ENCODE measurements around the gene TDRD9. TPM values are rescaled to one million over a fixed set of nuclear protein-coding genes. Genes with fewer than 3 reads are reported as not detected.
"Not testable (repeated sequence)": the region's sequence is repeated elsewhere in the genome, so short reads cannot be mapped to it uniquely, and the experiment has no call there.

Gene TDRD9
- polyA plus RNA-seq, 3 donors: 2.4 to 3.6 (median 2.7) TPM

- DNase-seq (ENCODE audit: low read depth in 3 of 3, low spot score in 2 of 3): not testable (repeated sequence)
Observed at GRCh38 chr14:103980623-103981238, 52.5 kb downstream of the TDRD9 start.

DNA sequence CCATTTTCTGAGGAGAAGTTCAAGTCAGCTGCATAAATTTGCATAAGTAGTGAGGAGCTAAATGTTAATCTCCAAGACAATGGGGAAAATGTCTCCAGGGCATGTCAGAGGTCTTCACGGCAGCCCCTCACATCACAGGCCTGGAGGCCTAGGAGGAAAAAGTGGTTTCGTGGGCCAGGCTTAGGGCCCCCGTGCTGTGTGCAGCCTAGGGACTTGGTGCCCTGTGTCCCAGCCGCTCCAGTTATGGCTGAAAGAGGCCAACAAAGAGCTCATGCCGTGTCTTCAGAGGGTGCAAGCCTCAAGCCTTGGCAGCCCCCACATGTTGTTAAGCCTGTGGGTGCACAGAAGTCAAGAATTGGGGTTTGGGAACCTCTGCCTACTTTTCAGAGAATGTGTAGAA, 55.9 kb downstream of the TDRD9 start:
- DNase-seq (ENCODE audit: low read depth in 3 of 3, low spot score in 2 of 3): no peak

DNA sequence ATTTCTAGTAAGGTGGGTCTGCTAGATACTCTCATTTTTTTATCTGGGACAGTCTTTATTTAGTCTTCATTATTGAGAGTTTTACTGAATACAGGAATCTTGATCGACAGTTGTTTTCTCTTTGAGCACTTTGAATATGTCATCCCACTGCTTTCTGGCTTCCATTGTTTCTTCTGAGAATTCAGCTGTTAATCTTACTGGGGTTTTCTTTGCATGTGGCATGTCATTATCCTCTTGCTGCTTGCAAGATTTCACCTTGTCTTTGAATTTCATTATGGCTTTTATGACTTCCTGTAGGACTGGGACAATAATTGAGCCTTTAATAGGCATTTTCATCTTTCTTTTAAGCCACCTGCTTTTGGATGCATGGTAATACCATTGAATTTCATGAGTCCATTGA, 60.8 kb downstream of the TDRD9 start:
- DNase-seq (ENCODE audit: low read depth in 3 of 3, low spot score in 2 of 3): no peak

DNA sequence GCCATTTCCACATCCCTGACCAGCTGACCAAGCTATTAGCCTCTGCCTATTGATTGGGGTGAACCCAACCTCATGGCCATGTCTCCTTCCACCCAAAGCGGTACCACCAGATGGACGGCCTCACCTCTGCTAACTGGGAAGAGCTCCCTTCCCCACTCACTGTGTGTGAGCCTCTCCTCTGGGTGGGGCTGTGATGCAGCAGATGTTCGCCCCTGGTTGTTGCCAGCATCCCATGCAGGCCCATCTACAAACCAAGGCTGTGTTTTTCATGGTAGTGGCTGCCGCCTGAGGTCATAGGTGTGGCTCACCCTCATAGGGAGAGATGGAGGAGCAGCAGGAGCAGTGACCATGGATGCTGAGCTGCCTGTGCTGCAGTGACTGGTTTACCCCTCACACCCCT, 61.7 kb downstream of the TDRD9 start:
- no peak for DNase-seq (ENCODE audit: low read depth in 3 of 3, low spot score in 2 of 3)

DNA sequence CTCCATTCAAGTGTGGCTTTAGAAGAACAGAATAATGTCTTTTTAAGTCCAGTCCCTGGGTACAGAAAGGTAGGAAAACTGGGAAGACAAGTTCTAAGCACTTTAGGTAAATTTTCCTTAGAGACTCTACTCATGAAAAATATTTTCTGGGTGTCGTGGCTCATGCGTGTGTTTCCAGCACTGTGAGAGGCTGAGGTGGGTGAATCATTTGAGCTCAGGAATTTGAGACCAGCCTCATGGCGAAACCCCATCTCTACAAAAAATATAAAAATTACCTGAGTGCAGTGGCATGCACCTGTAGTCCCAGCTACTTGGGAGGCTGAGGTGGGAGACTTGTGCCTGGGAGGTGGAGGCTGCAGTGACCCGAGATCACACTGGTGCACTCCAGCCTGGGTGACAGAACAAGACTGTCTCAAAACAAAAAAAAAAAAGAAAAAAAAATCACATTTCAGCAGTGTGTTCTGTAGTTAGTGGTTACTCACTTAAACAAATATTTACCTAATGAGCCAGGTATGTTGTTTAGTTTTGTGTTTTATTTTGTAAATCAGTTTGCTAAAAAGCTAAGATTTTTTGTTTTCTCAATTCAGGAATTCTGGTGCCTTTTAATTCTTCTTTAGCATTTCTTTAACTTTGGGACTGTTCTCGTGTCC, 66.4 kb downstream of the TDRD9 start:
- no peak for DNase-seq (ENCODE audit: low read depth in 3 of 3, low spot score in 2 of 3)

- no peak for DNase-seq (ENCODE audit: low read depth in 3 of 3, low spot score in 2 of 3)
Observed at GRCh38 chr14:103995876-103996275, 67.6 kb downstream of the TDRD9 start.

DNA sequence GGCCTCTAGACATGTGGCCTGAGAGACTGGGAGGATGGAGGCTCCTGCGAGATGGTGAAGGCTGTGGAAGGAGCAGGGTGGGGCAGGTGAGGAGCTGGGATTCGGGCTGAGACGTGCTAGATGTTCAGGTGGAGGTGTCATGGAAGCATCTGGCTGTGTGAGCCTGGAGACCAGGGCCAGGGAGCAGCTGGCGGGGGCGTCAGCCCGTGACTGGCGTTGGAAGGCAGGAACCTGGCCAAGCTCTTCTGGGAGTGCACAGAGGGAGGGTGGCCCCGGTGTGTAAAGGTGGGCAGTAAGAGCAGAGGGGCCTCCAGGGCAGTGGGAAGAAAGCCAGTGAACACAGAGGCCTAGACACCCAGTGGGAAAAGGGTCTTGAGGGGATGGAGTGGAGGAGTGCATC, 69.1 kb downstream of the TDRD9 start:
- no peak for DNase-seq (ENCODE audit: low read depth in 3 of 3, low spot score in 2 of 3)

DNA sequence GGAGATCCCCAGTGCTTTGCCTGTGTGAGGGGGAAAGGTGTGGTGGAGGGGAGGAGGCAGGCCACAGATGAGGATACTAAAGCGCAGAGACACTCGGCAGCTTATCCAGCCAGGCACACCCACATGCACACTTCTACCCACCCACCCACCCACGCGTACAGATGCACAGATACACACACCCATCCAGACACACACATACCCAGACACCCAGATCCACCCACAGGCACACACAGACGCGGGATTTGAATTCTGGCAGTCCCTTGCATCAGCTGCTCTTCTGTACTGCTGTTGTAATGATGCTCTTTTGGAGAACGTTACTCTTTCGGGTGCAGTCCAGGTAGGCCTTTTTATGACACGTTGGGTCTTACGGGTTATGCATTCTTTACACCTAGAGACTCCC, 69.8 kb downstream of the TDRD9 start:
- DNase-seq (ENCODE audit: low read depth in 3 of 3, low spot score in 2 of 3): no peak

GRCh38 chr14:103999795-104000440, 71.7 kb downstream of the TDRD9 start:
- DNase-seq (ENCODE audit: low read depth in 3 of 3, low spot score in 2 of 3): no peak

- no peak for DNase-seq (ENCODE audit: low read depth in 3 of 3, low spot score in 2 of 3)
Observed at GRCh38 chr14:104001003-104001402, 72.7 kb downstream of the TDRD9 start.

- no peak for DNase-seq (ENCODE audit: low read depth in 3 of 3, low spot score in 2 of 3)
Observed at GRCh38 chr14:104003616-104004015, 75.4 kb downstream of the TDRD9 start.

- no peak for DNase-seq (ENCODE audit: low read depth in 3 of 3, low spot score in 2 of 3)
Observed at GRCh38 chr14:104004849-104005248, 76.6 kb downstream of the TDRD9 start.

DNA sequence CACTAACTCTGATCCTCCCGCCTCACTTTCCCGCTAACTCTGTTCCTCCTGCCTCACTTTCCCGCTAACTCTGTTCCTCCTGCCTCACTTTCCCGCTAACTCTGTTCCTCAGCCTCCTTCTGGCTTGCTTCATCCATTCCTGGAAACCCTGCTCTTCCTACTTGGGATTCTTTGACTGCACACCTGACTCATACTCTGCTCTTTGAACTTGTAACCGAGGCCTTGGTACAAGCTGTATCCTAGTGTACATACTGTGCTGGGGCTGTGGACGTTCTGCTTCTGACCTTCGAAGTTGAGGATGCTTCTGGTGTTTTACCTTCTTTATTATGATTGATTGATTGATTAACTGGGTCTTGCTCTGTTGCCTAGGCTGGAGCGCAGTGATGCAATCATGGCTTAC, 77.2 kb downstream of the TDRD9 start:
- no peak for DNase-seq (ENCODE audit: low read depth in 3 of 3, low spot score in 2 of 3)

DNA sequence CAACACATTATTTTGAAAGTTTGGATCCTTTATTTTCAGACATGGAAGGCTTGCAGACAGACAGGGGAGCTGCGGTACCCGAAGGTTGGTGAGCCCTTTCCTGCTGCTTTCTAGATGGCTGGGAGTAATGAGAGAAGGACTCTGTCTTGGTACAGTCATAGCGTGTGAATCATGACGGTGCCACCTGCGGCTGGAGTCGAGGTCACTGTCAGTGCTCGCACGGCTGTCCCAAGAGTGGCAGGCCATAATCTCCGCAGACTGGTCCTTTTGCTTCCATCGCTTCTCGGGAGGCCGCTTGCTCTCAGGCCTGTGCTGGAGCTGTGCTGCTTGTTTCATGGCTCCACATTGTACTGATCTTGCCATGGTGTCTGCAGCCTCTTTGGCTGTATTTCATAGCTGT, 78.9 kb downstream of the TDRD9 start:
- no peak for DNase-seq (ENCODE audit: low read depth in 3 of 3, low spot score in 2 of 3)

- no peak for DNase-seq (ENCODE audit: low read depth in 3 of 3, low spot score in 2 of 3)
Observed at GRCh38 chr14:104009297-104009696, 81.0 kb downstream of the TDRD9 start.

GRCh38 chr14:104011824-104012517, 83.7 kb downstream of the TDRD9 start:
- no peak for DNase-seq (ENCODE audit: low read depth in 3 of 3, low spot score in 2 of 3)

- DNase-seq (ENCODE audit: low read depth in 3 of 3, low spot score in 2 of 3): no peak
Observed at GRCh38 chr14:104014764-104015163, 86.5 kb downstream of the TDRD9 start.

DNA sequence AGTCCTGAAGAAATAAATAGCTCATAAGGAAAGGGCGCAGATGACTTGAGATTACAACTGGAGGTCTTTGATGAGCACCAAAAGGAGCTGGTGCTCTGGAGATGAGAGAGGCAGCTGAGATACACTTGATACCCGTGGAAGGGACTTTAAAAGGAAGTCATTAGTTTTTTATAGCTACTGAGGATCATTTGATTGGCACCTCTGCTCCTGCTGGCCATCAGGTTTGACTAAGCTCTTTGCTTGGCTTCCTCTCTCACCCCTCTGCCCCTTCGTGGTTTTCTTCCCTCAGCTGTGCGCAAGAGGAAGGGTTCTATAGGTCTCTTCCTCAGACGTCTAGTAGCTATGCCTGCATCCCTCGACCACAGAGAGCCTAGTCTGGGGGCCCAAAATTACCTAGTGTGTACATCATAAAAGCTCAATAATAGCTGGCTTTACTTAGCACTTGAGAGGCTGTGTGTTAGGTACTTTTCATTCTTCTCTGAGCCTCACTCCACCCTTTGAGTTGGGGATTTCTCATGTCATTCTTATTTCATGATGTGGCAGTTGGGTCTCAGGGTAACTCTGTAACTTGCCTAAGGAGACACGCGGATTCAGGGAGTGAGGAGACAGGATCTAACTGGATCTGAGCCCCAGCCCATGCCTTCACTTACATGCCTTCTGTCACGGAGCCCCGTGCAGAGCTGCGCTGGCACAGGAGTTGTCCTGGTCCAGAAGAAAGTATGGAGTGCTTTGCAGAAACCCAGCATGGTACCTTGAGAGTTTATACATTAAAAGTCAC, 88.8 kb downstream of the TDRD9 start:
- DNase-seq (ENCODE audit: low read depth in 3 of 3, low spot score in 2 of 3): no peak

GRCh38 chr14:104019029-104019428, 90.8 kb downstream of the TDRD9 start:
- no peak for DNase-seq (ENCODE audit: low read depth in 3 of 3, low spot score in 2 of 3)

DNA sequence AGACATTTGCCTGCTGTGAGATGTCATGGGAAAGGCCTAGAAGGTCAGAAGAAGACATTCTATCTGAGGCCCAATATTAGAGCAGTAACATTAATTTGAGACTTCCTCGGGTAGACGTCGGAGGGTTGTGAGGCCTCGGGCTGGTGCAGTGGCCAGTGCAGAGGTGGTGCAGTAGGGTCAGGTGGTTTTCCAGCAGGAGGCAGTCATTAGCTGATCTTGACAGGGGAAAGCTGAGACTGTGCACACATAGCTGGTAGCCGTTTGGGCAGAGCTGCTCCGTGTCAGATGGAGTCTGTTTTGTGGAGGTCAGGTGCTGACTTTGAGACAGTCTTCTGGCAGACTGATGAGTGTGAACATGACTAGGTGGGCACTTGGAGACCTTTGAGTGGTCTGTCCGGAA, 91.5 kb downstream of the TDRD9 start:
- no peak for DNase-seq (ENCODE audit: low read depth in 3 of 3, low spot score in 2 of 3)

DNA sequence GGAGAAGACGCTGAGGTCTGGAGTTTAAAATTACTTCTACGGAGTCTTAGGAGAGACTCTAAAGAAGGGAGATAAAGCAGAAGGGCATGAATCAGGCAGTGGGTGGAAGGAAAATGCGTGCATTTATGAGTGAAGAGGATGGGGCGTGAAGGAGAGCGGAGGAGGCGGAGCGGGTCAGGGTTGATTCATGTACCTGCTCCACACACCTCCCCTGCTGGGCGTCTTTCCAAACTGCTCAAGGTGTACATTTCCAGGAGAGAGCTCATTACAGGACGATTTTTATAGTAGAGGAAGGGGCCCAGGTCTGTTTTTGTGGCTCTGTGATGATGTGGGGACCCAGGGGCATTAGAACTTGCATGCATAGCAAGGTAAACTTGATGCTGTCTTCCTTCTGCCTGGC, 92.2 kb downstream of the TDRD9 start:
- no peak for DNase-seq (ENCODE audit: low read depth in 3 of 3, low spot score in 2 of 3)
